HepG2 (cell line): ENCODE data around the gene DMAC2L. TPM values are rescaled to one million over a fixed set of nuclear protein-coding genes. Genes with fewer than 3 reads are reported as not detected.

ENCODE experiments used
- ATAC-seq: fragments of 200-7000 bp; cut with Tn5 transposase; 3 replicates; pipeline ENCODE4 v1.9.1; 2020; ENCODE audit warnings: mild to moderate bottlenecking, moderate library complexity
- BruUV-seq: library from RNA; stranded (reverse); fragments of 400-500 nt; replicated peaks from 2 replicates; lab custom pipeline; 2021; lab: Mats Ljungman, UMichigan
- CTCF ChIA-PET: fragments of 300-600 bp; formaldehyde crosslinking; extraction: SDS; loops from one replicate; lab custom pipeline; 2021; ENCODE audit warnings: low total read pairs, inconsistent platforms, low intra/inter-chr PET ratio; lab: Yijun Ruan, JAX
- POLR2A ChIA-PET: fragments of 350-600 bp; sonication (Branson Sonifier 250); formaldehyde crosslinking; loops from one replicate; lab custom pipeline; 2020; ENCODE audit warnings: antibody characterized with exemption, inconsistent platforms; lab: Yijun Ruan, JAX
- DNase-seq: peaks from one replicate; pipeline ENCODE4 v3.0.0-alpha.2; 2015; ENCODE audit warnings: low spot score
- FAIRE-seq: peaks from 3 replicates; lab custom pipeline; 2011; peaks lifted over from hg19 to GRCh38; lab: Jason Lieb, UNC
- H2AFZ ChIP-seq: one replicate; pipeline ENCODE4 v1.6.1; 2011; ENCODE audit warnings: low read length, inconsistent platforms
- H3K27ac ChIP-seq: fragments of 300-600 bp; 3 replicates; pipeline ENCODE4 v1.8.0; 2011; ENCODE audit warnings: mixed run types, mild to moderate bottlenecking, mixed read lengths, low read length, inconsistent platforms; ENCODE audit not compliant: insufficient read depth; ENCODE audit errors: extremely low read length
- H3K27me3 ChIP-seq, 2 experiments: fragments of 200-600 bp in 1 of 2; 2 replicates in 1 of 2; 3 replicates in 1 of 2; pipeline versions ENCODE4 v1.6.0 to v1.8.0; 2011; ENCODE audit warnings: low read length in 2 of 2, mild to moderate bottlenecking in 2 of 2, moderate library complexity in 2 of 2, inconsistent platforms in 1 of 2; ENCODE audit not compliant: insufficient read depth in 2 of 2, control insufficient read depth in 1 of 2
- H3K36me3 ChIP-seq, 2 experiments: fragments of 200-600 bp in 1 of 2; replicated peaks in 1 of 2; 2 replicates in 1 of 2; 3 replicates in 1 of 2; pipeline versions ENCODE4 v1.5.1 to v1.8.0; 2011; ENCODE audit warnings: low read length in 2 of 2, inconsistent platforms in 1 of 2; ENCODE audit not compliant: insufficient read depth in 2 of 2, control insufficient read depth in 1 of 2
- H3K4me1 ChIP-seq: 2 replicates; pipeline ENCODE4 v1.5.1; 2012; ENCODE audit warnings: low read length, inconsistent platforms; ENCODE audit not compliant: insufficient read depth
- H3K4me2 ChIP-seq: 2 replicates; pipeline ENCODE4 v1.6.0; 2011; ENCODE audit warnings: low read depth, low read length, inconsistent platforms
- H3K4me3 ChIP-seq, 3 experiments: fragments of 200-600 bp in 1 of 3; sonication (generic), shearing (Covaris generic) in 1 of 3; replicated peaks in 1 of 3; 2 replicates each; pipeline ENCODE4 v1.5.1; 2011 to 2016; ENCODE audit warnings: low read length in 3 of 3, inconsistent platforms in 2 of 3, low read depth in 2 of 3, mild to moderate bottlenecking in 2 of 3, control low read depth in 1 of 3, mixed read lengths in 1 of 3; ENCODE audit not compliant: insufficient read depth in 1 of 3
- H3K79me2 ChIP-seq: one replicate; pipeline ENCODE4 v1.6.1; 2011; ENCODE audit warnings: low read length, inconsistent platforms; ENCODE audit not compliant: insufficient read depth
- H3K9ac ChIP-seq: 2 replicates; pipeline ENCODE4 v1.6.0; 2011; ENCODE audit warnings: mild to moderate bottlenecking, low read depth, low read length, inconsistent platforms; ENCODE audit not compliant: insufficient read depth
- H3K9me3 ChIP-seq: 2 replicates; pipeline ENCODE4 v1.5.1; 2012; ENCODE audit warnings: mild to moderate bottlenecking, low read length
- H4K20me1 ChIP-seq: 2 replicates; pipeline ENCODE4 v1.6.0; 2011; ENCODE audit warnings: inconsistent platforms, mild to moderate bottlenecking, low read length, moderate library complexity; ENCODE audit not compliant: insufficient read depth
- ATF1 ChIP-seq: IDR thresholded peaks from 2 replicates; pipeline ENCODE4 v1.6.1; 2016; ENCODE audit warnings: mild to moderate bottlenecking, control low read depth
- ATRX ChIP-seq: sonication (generic); formaldehyde crosslinking; IDR thresholded peaks from 2 replicates; pipeline ENCODE4 v1.4.0; 2020; ENCODE audit warnings: missing genetic modification reagents, borderline replicate concordance
- BRD4 ChIP-seq: sonication (generic); formaldehyde crosslinking; IDR thresholded peaks from 2 replicates; pipeline ENCODE4 v1.4.0; 2020; ENCODE audit warnings: missing genetic modification reagents
- DPF2 ChIP-seq: sonication (generic); formaldehyde crosslinking; IDR thresholded peaks from 2 replicates; pipeline ENCODE4 v1.4.0; 2020; ENCODE audit warnings: mild to moderate bottlenecking, low read depth, missing genetic modification reagents, borderline replicate concordance
- HOXA3 ChIP-seq: sonication (generic); formaldehyde crosslinking; IDR thresholded peaks from 2 replicates; pipeline ENCODE4 v1.5.0; 2020; ENCODE audit warnings: missing genetic modification reagents
- JUND ChIP-seq: sonication (generic); formaldehyde crosslinking; IDR thresholded peaks from 2 replicates; pipeline ENCODE4 v1.8.0; 2022; ENCODE audit warnings: mild to moderate bottlenecking, missing genetic modification reagents
- KDM1A ChIP-seq: IDR thresholded peaks from 2 replicates; pipeline ENCODE4 v1.6.1; 2016; ENCODE audit warnings: missing compliant biosample characterization
- LCORL ChIP-seq, 2 experiments: fragments of 450-650 bp in 1 of 2; sonication (generic) in 1 of 2; formaldehyde crosslinking in 1 of 2; IDR thresholded peaks; 2 replicates each; pipeline versions ENCODE4 v1.5.0 to v1.6.1; 2017 to 2020; ENCODE audit warnings: antibody characterized with exemption in 1 of 2, missing genetic modification reagents in 1 of 2
- NFKBIZ ChIP-seq: IDR thresholded peaks from 2 replicates; pipeline ENCODE4 v1.6.1; 2018; ENCODE audit warnings: missing genetic modification reagents, missing compliant biosample characterization
- POLR2AphosphoS5 ChIP-seq: IDR thresholded peaks from 2 replicates; pipeline ENCODE4 v1.6.1; 2012; ENCODE audit warnings: low read depth, low read length
- RAD51 ChIP-seq: fragments of 450-650 bp; IDR thresholded peaks from 2 replicates; pipeline ENCODE4 v1.6.1; 2016; ENCODE audit warnings: borderline replicate concordance
- RBM22 ChIP-seq: fragments of 200-400 bp; formaldehyde crosslinking; optimal IDR thresholded peaks from 2 replicates; pipeline ENCODE3; 2017; ENCODE audit warnings: mild to moderate bottlenecking, low read length, moderate library complexity
- RFX1 ChIP-seq: fragments of 450-650 bp; IDR thresholded peaks from 2 replicates; pipeline ENCODE4 v1.6.1; 2017
- SKI ChIP-seq: fragments of 450-650 bp; IDR thresholded peaks from one replicate; pipeline ENCODE4 v1.6.1; 2018; ENCODE audit warnings: mild to moderate bottlenecking; ENCODE audit not compliant: partially characterized antibody
- STAT5B ChIP-seq: sonication (generic); formaldehyde crosslinking; IDR thresholded peaks from 2 replicates; pipeline ENCODE4 v1.4.0; 2020; ENCODE audit warnings: missing genetic modification reagents
- ZFP90 ChIP-seq: sonication (generic); formaldehyde crosslinking; IDR thresholded peaks from 2 replicates; pipeline ENCODE4 v1.8.0; 2022; ENCODE audit warnings: missing genetic modification reagents, mild to moderate bottlenecking, inconsistent platforms, borderline replicate concordance
- WGBS: methylation state at CpG from one replicate; pipeline ENCODE4 v1.1.6; 2017; ENCODE audit warnings: low lambda C conversion rate; 5-methylcytosine and 5-hydroxymethylcytosine counted together
- in situ Hi-C: cut with HindIII; loops from 2 replicates; pipeline ENCODE4 v1.10.0; 2017; ENCODE audit warnings: low pct_unique_long_range_greater_than_20kb; ENCODE audit not compliant: extremely low pct_ligation_motif_present
- intact Hi-C: fragments of 100-400 bp; cut with micrococcal nuclease; formaldehyde crosslinking; loops from one replicate; pipeline ENCODE4 v1.10.0; 2022; ENCODE audit not compliant: unreplicated experiment
- polyA plus RNA-seq, 8 experiments: library from polyadenylated mRNA; depleted of rRNA in 3 of 8; stranded (reverse) in 7 of 8; unstranded in 1 of 8; fragments of >200 nt; fragmentation: Illumina TruSeq in 4 of 8; extraction: Trizol in 4 of 8; gene quantifications; 2 replicates each; pipeline versions ENCODE4 v1.2.1 to v1.2.3, GENCODE V29; 2011 to 2016; ENCODE audit warnings: low read depth in 4 of 8, missing spikeins in 1 of 8, mixed read lengths in 1 of 8; ENCODE audit not compliant: insufficient read depth in 1 of 8
- total RNA-seq, 5 experiments: library from RNA; depleted of rRNA; stranded (reverse); fragments of >200 nt; fragmentation: Illumina TruSeq; extraction: Trizol; gene quantifications; 2 replicates each; pipeline ENCODE4 v1.2.3, GENCODE V29; 2016; ENCODE audit warnings: low read depth in 1 of 5
- TF ChIP-seq, protein P1 (sequence below): sonication (generic); formaldehyde crosslinking; IDR thresholded peaks from 2 replicates; pipeline ENCODE4 v1.9.0; 2021; ENCODE audit warnings: missing genetic modification reagents, mild to moderate bottlenecking, borderline replicate concordance
- TF ChIP-seq, protein P2 (sequence below): sonication (generic); formaldehyde crosslinking; IDR thresholded peaks from 2 replicates; pipeline ENCODE4 v1.4.0; 2020; ENCODE audit warnings: missing genetic modification reagents, borderline replicate concordance
- TF ChIP-seq, protein P3 (sequence below): IDR thresholded peaks from 2 replicates; pipeline ENCODE4 v1.6.1; 2016; ENCODE audit warnings: missing biosample characterization, missing genetic modification reagents, low read depth
- TF ChIP-seq, protein P4 (sequence below): sonication (generic); formaldehyde crosslinking; IDR thresholded peaks from 2 replicates; pipeline ENCODE4 v1.5.1; 2020; ENCODE audit warnings: missing genetic modification reagents, mild to moderate bottlenecking, borderline replicate concordance

Gene DMAC2L
- total and polyA plus RNA-seq, 2 of the 13 experiments (the other 11 are each of a cell fraction or from before 2014, with no cell fraction given): 19.4 to 23.2 TPM

DNA sequence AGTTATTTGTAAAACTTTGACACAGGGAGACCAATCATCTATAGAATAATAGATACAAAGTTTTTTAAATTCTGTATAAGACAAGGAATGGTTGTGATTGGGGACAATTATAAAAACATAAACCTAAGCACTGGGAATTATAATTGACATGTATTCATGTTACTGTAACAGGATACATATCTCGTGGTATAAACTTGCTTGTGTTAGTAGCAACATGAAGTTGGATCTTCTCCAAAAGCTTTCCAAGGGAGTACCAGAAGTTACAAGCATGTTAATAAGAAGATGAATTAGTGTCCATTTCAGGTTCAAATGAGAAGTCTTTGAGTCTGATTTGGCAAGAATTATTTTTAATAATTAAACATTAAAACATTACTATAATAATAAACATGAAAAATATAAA is 42.4 kb downstream of the DMAC2L start (continued):
- TF ChIP-seq, protein P1, sequence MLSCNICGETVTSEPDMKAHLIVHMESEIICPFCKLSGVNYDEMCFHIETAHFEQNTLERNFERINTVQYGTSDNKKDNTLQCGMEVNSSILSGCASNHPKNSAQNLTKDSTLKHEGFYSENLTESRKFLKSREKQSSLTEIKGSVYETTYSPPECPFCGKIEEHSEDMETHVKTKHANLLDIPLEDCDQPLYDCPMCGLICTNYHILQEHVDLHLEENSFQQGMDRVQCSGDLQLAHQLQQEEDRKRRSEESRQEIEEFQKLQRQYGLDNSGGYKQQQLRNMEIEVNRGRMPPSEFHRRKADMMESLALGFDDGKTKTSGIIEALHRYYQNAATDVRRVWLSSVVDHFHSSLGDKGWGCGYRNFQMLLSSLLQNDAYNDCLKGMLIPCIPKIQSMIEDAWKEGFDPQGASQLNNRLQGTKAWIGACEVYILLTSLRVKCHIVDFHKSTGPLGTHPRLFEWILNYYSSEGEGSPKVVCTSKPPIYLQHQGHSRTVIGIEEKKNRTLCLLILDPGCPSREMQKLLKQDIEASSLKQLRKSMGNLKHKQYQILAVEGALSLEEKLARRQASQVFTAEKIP (CRISPR knock-in tag): no peak
- TF ChIP-seq SKI (no peak), ATRX (CRISPR knock-in tag) (no peak), JUND (CRISPR knock-in tag) (no peak), LCORL (IDR thresholded peaks at IDR 0.05) (no peak), LCORL (CRISPR knock-in tag; IDR thresholded peaks at IDR 0.05) (no peak), ZFP90 (CRISPR knock-in tag) (no peak), RAD51 (no peak), STAT5B (CRISPR knock-in tag) (no peak), RBM22 (no peak), HOXA3 (CRISPR knock-in tag) (no peak), POLR2AphosphoS5 (no peak), DPF2 (CRISPR knock-in tag) (no peak)
- TF ChIP-seq, all 625 proteins: peak for 0

DNA sequence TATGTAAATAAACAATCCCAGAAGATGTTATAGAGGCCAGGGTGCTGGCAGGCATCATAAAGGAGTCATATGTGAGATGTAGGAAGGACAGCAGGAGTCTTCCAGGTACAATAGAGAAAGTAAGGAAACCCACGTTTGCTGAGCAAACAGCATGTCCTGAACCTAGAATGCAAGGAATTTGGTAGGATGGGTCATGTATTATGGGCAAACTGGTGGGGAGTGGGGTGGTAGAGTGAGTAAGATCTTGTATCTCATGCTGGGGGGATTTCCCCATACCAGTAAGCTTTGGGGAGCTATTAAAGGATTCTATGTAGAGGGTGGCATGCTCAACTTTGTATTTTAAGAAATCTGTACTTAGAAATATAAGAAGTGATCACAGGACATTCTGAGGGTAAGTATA is 43.6 kb downstream of the DMAC2L start:
- ATAC-seq (no peak), DNase-seq (no peak), FAIRE-seq (no peak)
- Histone ChIP-seq H3K9ac (no peak overlapping the region), H3K27me3 (no peaks in the 10 kb centered on the region), H3K79me2 (no peaks in the 10 kb centered on the region), H3K4me1 (no peaks in the 10 kb centered on the region), H3K27ac (no peak overlapping the region), H3K9me3 (no peaks in the 10 kb centered on the region), H2AFZ (no peak overlapping the region), H3K36me3 (no peaks in the 10 kb centered on the region), H4K20me1 (no peaks in the 10 kb centered on the region), H3K4me3 (no peak overlapping the region), H3K4me2 (no peak overlapping the region)
- BruUV-seq: no TSS peak
- 80% methylated on average over 1 of the region's 1 CpG for WGBS
- in situ Hi-C loops: no loop called here
- intact Hi-C loops: no loop called here
- ChIA-PET POLR2A (no interaction called here), CTCF (no interaction called here)
- TF ChIP-seq ATF1 (CRISPR knock-in tag): no peak
- TF ChIP-seq, protein P2, sequence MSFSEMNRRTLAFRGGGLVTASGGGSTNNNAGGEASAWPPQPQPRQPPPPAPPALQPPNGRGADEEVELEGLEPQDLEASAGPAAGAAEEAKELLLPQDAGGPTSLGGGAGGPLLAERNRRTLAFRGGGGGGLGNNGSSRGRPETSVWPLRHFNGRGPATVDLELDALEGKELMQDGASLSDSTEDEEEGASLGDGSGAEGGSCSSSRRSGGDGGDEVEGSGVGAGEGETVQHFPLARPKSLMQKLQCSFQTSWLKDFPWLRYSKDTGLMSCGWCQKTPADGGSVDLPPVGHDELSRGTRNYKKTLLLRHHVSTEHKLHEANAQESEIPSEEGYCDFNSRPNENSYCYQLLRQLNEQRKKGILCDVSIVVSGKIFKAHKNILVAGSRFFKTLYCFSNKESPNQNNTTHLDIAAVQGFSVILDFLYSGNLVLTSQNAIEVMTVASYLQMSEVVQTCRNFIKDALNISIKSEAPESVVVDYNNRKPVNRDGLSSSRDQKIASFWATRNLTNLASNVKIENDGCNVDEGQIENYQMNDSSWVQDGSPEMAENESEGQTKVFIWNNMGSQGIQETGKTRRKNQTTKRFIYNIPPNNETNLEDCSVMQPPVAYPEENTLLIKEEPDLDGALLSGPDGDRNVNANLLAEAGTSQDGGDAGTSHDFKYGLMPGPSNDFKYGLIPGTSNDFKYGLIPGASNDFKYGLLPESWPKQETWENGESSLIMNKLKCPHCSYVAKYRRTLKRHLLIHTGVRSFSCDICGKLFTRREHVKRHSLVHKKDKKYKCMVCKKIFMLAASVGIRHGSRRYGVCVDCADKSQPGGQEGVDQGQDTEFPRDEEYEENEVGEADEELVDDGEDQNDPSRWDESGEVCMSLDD: no peak
- no peak for TF ChIP-seq NFKBIZ
- no peak for TF ChIP-seq KDM1A
- TF ChIP-seq, protein P3, sequence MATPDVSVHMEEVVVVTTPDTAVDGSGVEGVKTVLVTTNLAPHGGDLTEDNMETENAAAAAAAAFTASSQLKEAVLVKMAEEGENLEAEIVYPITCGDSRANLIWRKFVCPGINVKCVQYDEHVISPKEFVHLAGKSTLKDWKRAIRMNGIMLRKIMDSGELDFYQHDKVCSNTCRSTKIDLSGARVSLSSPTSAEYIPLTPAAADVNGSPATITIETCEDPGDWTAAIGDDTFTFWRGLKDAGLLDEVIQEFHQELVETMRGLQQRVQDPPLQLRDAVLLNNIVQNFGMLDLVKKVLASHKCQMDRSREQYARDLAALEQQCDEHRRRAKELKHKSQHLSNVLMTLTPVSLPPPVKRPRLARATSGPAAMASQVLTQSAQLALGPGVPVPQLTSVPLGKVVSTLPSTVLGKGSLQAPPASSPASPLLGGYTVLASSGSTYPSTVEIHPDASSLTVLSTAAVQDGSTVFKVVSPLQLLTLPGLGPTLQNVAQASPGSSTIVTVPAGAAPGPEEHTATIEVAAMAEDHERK (CRISPR knock-in tag): no peak
- TF ChIP-seq RFX1: no peak
- TF ChIP-seq, protein P4, sequence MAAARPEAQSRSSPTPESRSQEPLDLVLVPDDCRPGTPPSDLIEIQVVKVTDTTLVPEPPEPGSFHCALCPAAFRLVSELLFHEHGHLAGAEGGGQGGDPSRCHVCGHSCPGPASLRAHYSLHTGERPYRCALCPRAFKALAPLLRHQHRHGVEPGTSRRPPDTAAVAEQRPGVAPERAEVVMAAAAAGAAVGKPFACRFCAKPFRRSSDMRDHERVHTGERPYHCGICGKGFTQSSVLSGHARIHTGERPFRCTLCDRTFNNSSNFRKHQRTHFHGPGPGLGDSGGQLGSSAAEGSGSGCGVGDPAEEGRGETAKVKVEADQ (CRISPR knock-in tag): no peak
- no peak for TF ChIP-seq BRD4 (CRISPR knock-in tag)
